Measurements from ENCODE around the gene ATAD3A.
A peak's percentile ranks its signal among the peaks of the same experiment; 100 is the strongest.

Gene ATAD3A

GRCh38 chr1:1567152-1567875 lies 55.4 kb downstream of the ATAD3A start:
- no peak for DNase-seq (ENCODE audit: low read depth)
- H3K4me3 ChIP-seq (ENCODE audit: low read length): no peak overlapping the region
- TF ChIP-seq CTCF (conservative IDR thresholded peaks at IDR 0.05; ENCODE audit: low read depth, low read length): no peak

- no peak for TF ChIP-seq CTCF (conservative IDR thresholded peaks at IDR 0.05; ENCODE audit: low read depth, low read length)
- DNase-seq (ENCODE audit: low read depth): no peak
- no peak overlapping the region for H3K4me3 ChIP-seq (ENCODE audit: low read length)
Measured at GRCh38 chr1:1567891-1568291, 55.9 kb downstream of the ATAD3A start.

GRCh38 chr1:1569341-1569740 lies 57.4 kb downstream of the ATAD3A start:
- no peak for DNase-seq (ENCODE audit: low read depth)
- no peak for TF ChIP-seq CTCF (conservative IDR thresholded peaks at IDR 0.05; ENCODE audit: low read depth, low read length)
- no peak overlapping the region for H3K4me3 ChIP-seq (ENCODE audit: low read length)

- peak overlapping the region; percentile 79 for H3K4me3 ChIP-seq (ENCODE audit: low read length)
- no peak for DNase-seq (ENCODE audit: low read depth)
- TF ChIP-seq CTCF (conservative IDR thresholded peaks at IDR 0.05; ENCODE audit: low read depth, low read length): peak; percentile 47
Measured at GRCh38 chr1:1573843-1574720, 62.1 kb downstream of the ATAD3A start.

- peak within 1 kb of the TSS; percentile 79 for H3K4me3 ChIP-seq (ENCODE audit: low read length)
- TF ChIP-seq CTCF (conservative IDR thresholded peaks at IDR 0.05; ENCODE audit: low read depth, low read length): no peak
- peak; percentile 57 for DNase-seq (ENCODE audit: low read depth)
Measured at GRCh38 chr1:1574721-1575537, 63.0 kb downstream of the ATAD3A start, which contains the start of gene SSU72. SSU72 (minus strand) TSS chr1:1574863; CDS start chr1:1574557, 306 bp downstream.

GRCh38 chr1:1577367-1578011 lies 65.5 kb downstream of the ATAD3A start:
- no peak for TF ChIP-seq CTCF (conservative IDR thresholded peaks at IDR 0.05; ENCODE audit: low read depth, low read length)
- no peak for DNase-seq (ENCODE audit: low read depth)
- no peak overlapping the region for H3K4me3 ChIP-seq (ENCODE audit: low read length)
